HPDE6-E6E7 (cell line): ENCODE results near the gene TIMD4.

ENCODE experiments used
- DNase-seq: peaks from one replicate; pipeline ENCODE4 v3.0.0; 2011; ENCODE audit warnings: missing footprints; ENCODE audit errors: extremely low spot score

The TIMD4 gene

GRCh38 chr5:156922207-156922792 lies 40.7 kb downstream of the TIMD4 start:
- no peak for DNase-seq

- DNase-seq: no peak
Observed at GRCh38 chr5:156920861-156921431, 42.1 kb downstream of the TIMD4 start.

DNA sequence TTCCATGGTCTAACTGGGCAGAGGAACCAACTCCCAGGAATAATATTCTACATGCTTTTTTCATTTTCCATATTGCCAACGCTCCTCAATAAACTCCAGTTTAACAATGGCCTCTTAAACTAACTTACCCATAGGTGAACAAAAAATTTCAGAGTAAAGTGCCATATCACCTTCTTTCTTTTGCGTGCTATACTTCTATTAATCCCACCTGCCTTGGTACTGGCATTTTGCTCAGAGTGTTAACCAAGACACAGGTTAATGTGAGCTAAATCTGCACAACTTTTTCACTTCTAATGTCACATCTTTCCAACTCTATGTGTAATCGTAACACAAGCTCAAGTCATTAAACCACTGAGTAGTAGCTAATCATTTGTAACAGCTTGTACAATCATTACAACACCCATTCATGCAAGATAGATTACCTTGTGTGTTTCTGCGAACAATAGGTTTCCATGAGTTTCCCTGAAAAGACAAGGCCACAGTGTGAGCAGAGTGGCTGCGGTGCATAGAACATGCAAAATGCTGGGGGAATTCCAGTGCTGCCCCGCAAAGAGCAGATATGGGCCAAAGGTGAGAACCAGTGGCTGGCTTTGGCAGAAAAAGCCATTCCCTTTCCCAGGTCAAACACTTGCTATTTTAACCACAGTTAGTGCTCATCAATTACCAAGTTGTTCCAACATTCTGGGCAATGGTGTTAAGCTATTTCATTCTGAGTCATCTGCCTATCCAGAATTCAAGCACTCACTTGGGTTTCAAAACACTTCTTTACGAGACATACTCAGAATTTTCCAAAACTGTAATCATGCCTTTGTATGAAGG lies 42.8 kb downstream of the TIMD4 start:
- DNase-seq: no peak

- no peak for DNase-seq
Observed at GRCh38 chr5:156918311-156918845, 44.6 kb downstream of the TIMD4 start.

GRCh38 chr5:156914371-156914737 lies 48.7 kb downstream of the TIMD4 start:
- no peak for DNase-seq

DNA sequence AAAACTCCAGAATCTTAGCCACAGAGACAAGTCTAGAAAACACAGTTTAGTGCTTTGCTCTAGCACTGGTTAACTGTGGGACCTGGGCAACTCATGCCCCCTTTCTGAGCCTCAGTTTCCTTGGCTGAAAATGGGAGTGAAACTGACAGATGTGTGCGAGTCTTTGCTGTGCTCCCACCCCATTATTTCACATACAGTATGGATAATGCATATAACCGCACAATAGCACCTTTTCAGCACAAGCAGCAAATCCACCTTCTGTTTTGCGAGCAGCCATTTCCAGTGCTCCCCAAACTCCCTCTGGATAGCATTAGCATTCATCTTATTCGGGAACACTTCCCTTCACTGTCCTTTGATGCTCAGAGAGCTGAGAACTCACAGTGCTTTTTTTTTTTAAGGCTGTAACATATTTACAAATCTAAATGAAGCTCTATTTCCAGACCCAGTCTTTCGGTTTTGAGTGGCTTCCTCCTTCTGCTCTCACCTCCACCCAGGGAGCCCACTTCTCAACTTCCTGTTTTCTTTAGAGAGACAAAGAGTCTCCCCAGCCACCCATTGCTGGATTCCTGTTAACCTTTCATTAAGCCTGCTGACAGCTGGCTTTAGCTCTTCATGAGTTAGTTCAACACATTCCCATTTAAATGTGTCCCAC lies 49.2 kb downstream of the TIMD4 start:
- no peak for DNase-seq

DNA sequence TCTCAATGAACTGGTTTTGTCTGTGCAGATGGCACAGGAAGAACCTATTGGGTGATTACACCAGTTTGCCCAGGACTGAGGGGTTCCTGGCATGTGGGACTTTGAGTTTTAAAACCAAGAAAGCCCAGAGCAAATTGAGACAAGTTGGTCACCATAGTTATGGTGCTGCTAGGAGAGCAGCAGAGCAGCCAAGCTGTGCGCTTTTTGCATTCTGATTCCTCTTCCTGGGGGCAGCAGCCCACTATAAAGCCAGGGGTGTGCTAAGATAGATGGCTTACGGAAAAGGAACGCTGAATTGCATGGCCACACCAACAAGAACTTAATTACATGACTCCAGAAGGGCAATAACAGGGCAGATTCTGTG lies 49.7 kb downstream of the TIMD4 start:
- DNase-seq: no peak

GRCh38 chr5:156912869-156913268 lies 50.2 kb downstream of the TIMD4 start:
- no peak for DNase-seq

DNA sequence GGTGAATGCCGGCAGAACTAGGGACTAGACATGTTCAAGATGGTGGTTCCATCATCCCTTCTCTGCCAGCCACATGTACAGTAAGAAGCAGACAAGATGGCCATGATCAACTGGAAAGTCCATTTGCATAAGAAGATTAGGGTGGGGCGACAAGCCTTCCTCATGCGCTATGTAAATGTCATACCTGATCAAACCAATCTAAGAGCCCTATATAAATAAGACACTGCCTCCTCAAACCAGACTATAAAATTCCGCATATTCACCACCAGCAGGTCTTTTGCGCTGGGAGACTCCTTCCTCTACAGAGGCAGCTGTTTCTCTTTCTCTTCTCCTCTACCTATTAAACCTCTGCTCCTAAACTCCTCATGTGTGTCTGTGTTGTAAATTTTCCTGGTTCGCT lies 53.8 kb downstream of the TIMD4 start:
- DNase-seq: no peak

DNA sequence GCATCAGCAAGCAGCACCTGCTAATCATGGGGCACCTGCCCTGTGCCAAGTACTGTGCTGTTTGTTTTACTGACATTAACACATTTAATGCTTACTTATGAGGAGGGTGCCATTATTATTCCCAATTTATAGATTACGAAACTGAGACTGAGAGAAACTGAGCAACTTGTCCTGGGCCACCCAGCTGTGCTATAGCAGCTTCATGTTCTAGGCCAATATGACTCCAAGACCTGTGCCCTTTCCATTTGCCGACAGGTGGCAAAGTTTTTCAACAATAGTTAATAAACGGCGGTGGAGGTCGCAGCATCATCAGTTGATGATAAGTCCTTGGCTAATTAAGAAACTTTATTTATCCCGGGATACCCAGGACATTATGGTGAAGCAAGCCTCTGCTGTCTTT lies 55.4 kb downstream of the TIMD4 start:
- no peak for DNase-seq

GRCh38 chr5:156906807-156907206 lies 56.2 kb downstream of the TIMD4 start:
- DNase-seq: no peak

DNA sequence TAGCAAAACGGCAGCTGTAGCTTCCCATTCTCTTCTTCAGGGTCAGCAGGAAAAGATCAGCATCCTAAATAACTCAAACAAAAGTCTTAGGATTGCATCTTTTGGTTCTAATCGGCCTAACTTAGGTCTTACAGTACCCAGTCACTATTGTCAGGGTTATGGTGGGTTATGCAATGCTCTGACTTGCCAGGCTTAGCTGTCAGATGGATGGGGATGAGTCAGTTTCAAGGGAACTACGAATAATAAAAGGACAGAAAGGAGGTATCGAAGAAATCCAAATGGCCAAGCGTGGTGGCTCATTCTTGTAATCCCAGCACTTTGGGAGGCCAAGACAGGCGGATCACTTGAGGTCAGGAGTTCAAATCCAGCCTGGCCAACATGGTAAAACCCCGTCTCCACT lies 66.5 kb downstream of the TIMD4 start:
- no peak for DNase-seq

GRCh38 chr5:156893517-156893916 lies 69.5 kb downstream of the TIMD4 start:
- no peak for DNase-seq

GRCh38 chr5:156892864-156893263 lies 70.2 kb downstream of the TIMD4 start:
- DNase-seq: no peak

GRCh38 chr5:156892223-156892622 lies 70.8 kb downstream of the TIMD4 start:
- no peak for DNase-seq

- DNase-seq: no peak
Observed at GRCh38 chr5:156888520-156888919, 74.5 kb downstream of the TIMD4 start.

- DNase-seq: no peak
Observed at GRCh38 chr5:156883316-156883875, 79.6 kb downstream of the TIMD4 start.

GRCh38 chr5:156879665-156880285 lies 83.3 kb downstream of the TIMD4 start:
- no peak for DNase-seq

- no peak for DNase-seq
Observed at GRCh38 chr5:156871212-156871611, 91.8 kb downstream of the TIMD4 start.

- no peak for DNase-seq
Observed at GRCh38 chr5:156870498-156870839, 92.6 kb downstream of the TIMD4 start.
